Suprapubic skin (tissue), 3 donors: ENCODE measurements around the gene PRSS33.

Source experiments
- POLR2A ChIP-seq, 2 donors: fragments of 450-650 bp; IDR thresholded peaks; one replicate each; pipeline ENCODE4 v1.6.1; 2017; ENCODE audit warnings: antibody characterized with exemption in 2 of 2, mild to moderate bottlenecking in 2 of 2, moderate library complexity in 2 of 2
- TF ChIP-seq, protein P1 (sequence below), 2 donors: fragments of 200-600 bp in 1 of 2; fragments of 450-650 bp in 1 of 2; sonication (generic) in 1 of 2; IDR thresholded peaks; one replicate each; pipeline ENCODE4 v1.5.1; 2016 to 2019; ENCODE audit warnings: antibody characterized with exemption in 2 of 2, mild to moderate bottlenecking in 1 of 2, moderate library complexity in 1 of 2

DNA sequence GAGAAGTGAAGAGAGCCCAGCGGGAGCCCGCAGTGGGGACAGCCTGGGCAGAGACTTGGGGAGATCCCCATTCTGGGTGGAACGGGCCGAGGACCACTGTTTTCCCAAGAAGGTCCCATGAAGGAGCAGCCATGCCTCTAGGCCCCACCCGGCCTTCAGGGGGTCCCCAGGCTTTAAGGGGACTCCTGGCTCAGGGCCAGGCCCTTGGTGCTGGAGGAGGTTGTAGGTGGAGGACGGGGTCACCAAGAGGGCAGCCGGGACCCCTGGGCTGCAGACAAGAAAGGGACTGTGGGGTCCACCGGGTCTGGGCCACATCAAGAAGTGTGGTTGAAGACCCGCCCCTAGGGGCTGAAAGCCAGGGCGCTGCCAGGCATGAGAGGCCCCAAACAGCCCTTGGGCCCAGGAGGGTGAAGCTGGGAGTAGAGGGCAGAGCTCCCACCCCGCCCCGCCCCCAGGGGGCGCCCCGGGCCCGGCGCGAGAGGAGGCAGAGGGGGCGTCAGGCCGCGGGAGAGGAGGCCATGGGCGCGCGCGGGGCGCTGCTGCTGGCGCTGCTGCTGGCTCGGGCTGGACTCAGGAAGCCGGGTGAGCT is 29.5 kb upstream of the PRSS33 start, which contains the start of gene PRSS21:
- TF ChIP-seq, protein P1, sequence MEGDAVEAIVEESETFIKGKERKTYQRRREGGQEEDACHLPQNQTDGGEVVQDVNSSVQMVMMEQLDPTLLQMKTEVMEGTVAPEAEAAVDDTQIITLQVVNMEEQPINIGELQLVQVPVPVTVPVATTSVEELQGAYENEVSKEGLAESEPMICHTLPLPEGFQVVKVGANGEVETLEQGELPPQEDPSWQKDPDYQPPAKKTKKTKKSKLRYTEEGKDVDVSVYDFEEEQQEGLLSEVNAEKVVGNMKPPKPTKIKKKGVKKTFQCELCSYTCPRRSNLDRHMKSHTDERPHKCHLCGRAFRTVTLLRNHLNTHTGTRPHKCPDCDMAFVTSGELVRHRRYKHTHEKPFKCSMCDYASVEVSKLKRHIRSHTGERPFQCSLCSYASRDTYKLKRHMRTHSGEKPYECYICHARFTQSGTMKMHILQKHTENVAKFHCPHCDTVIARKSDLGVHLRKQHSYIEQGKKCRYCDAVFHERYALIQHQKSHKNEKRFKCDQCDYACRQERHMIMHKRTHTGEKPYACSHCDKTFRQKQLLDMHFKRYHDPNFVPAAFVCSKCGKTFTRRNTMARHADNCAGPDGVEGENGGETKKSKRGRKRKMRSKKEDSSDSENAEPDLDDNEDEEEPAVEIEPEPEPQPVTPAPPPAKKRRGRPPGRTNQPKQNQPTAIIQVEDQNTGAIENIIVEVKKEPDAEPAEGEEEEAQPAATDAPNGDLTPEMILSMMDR (IDR thresholded peaks at IDR 0.05) = no peak
- no peak for TF ChIP-seq POLR2A (IDR thresholded peaks at IDR 0.05)
